ENCODE results near the gene CAPN13.

CAPN13 gene

GRCh38 chr2:30790879-30791278 lies 16.4 kb downstream of the CAPN13 start:
- no peak overlapping the region for H3K27ac ChIP-seq (ENCODE audit: insufficient read depth, low read length, poor library complexity, severe bottlenecking)
- no peaks in the 10 kb centered on the region for H3K36me3 ChIP-seq (ENCODE audit: control insufficient read depth, insufficient read depth, low read length)
- H3K27me3 ChIP-seq (replicated peaks; ENCODE audit: control insufficient read depth, insufficient read depth, low read length, poor library complexity, severe bottlenecking), result no peaks in the 10 kb centered on the region
- DNase-seq, result no peak
- no peaks in the 10 kb centered on the region for H3K4me1 ChIP-seq (ENCODE audit: control insufficient read depth, insufficient read depth, low read length, poor library complexity, severe bottlenecking)
- H3K4me3 ChIP-seq (ENCODE audit: insufficient read depth, low read depth, low read length, poor library complexity, severe bottlenecking), result no peak overlapping the region
- H3K9me3 ChIP-seq (ENCODE audit: control insufficient read depth, low read length), result no peaks in the 10 kb centered on the region

GRCh38 chr2:30789670-30790210 lies 17.5 kb downstream of the CAPN13 start:
- Histone ChIP-seq H3K9me3 (ENCODE audit: control insufficient read depth, low read length) (no peaks in the 10 kb centered on the region), H3K4me3 (ENCODE audit: insufficient read depth, low read depth, low read length, poor library complexity, severe bottlenecking) (no peak overlapping the region), H3K36me3 (ENCODE audit: control insufficient read depth, insufficient read depth, low read length) (no peaks in the 10 kb centered on the region), H3K27me3 (replicated peaks; ENCODE audit: control insufficient read depth, insufficient read depth, low read length, poor library complexity, severe bottlenecking) (no peaks in the 10 kb centered on the region), H3K4me1 (ENCODE audit: control insufficient read depth, insufficient read depth, low read length, poor library complexity, severe bottlenecking) (no peaks in the 10 kb centered on the region), H3K27ac (ENCODE audit: insufficient read depth, low read length, poor library complexity, severe bottlenecking) (no peak overlapping the region)
- no peak for DNase-seq

- Histone ChIP-seq H3K27me3 (replicated peaks; ENCODE audit: control insufficient read depth, insufficient read depth, low read length, poor library complexity, severe bottlenecking) (no peaks in the 10 kb centered on the region), H3K9me3 (ENCODE audit: control insufficient read depth, low read length) (no peaks in the 10 kb centered on the region), H3K4me3 (ENCODE audit: insufficient read depth, low read depth, low read length, poor library complexity, severe bottlenecking) (no peak overlapping the region), H3K36me3 (ENCODE audit: control insufficient read depth, insufficient read depth, low read length) (no peaks in the 10 kb centered on the region), H3K4me1 (ENCODE audit: control insufficient read depth, insufficient read depth, low read length, poor library complexity, severe bottlenecking) (no peaks in the 10 kb centered on the region), H3K27ac (ENCODE audit: insufficient read depth, low read length, poor library complexity, severe bottlenecking) (no peak overlapping the region)
- no peak for DNase-seq
Measured at GRCh38 chr2:30786923-30787685, 20.1 kb downstream of the CAPN13 start.

DNA sequence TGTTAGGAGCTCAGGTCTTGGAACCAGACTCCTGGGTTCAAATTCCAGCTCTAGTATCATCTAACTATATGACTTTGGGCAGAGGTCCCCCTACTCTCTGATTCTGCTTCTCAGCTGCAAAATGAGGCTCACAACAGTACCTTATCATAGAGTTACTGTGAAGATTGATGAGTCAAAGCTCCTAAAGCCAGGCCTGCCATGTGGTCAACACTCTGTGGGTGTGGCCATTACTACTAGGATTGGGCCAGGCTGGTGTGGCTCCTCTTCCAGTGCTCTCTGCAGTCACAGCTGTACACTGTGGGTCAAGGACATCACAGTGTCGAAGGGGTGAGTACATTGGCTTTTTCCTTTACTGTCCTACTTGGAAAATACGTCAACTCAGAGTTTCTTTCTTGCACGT lies 22.6 kb downstream of the CAPN13 start:
- Histone ChIP-seq H3K36me3 (ENCODE audit: control insufficient read depth, insufficient read depth, low read length) (no peaks in the 10 kb centered on the region), H3K4me3 (ENCODE audit: insufficient read depth, low read depth, low read length, poor library complexity, severe bottlenecking) (no peak overlapping the region), H3K27me3 (replicated peaks; ENCODE audit: control insufficient read depth, insufficient read depth, low read length, poor library complexity, severe bottlenecking) (no peaks in the 10 kb centered on the region), H3K9me3 (ENCODE audit: control insufficient read depth, low read length) (no peaks in the 10 kb centered on the region), H3K4me1 (ENCODE audit: control insufficient read depth, insufficient read depth, low read length, poor library complexity, severe bottlenecking) (no peaks in the 10 kb centered on the region), H3K27ac (ENCODE audit: insufficient read depth, low read length, poor library complexity, severe bottlenecking) (no peak overlapping the region)
- DNase-seq, result no peak

DNA sequence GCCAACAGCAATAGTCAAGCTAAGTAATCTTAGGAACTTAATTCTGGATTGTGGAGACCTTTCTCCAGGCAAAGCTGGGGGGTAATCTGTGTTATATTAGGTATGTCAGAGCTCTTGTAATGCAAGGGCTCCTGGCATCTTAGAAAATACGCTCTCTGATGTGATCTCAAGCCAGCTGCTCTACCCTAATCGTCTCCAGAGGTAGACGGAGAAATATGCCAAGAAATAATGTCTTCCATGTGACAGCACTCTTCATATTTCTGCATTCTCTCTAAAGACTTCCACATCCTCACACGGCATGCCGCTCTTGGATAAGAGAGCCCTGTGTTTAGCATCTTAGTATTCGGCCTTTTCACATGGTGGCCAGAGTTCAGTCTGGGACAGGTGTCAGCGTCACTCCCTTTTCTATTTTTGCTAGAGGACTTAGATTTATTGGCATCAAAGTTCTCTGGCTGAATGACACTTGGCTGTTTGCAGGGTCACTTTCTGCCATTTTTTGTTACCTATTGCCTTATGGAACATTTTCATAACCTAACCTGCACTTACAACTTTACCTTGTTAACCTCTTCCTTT lies 25.2 kb downstream of the CAPN13 start:
- no peaks in the 10 kb centered on the region for H3K4me1 ChIP-seq (ENCODE audit: control insufficient read depth, insufficient read depth, low read length, poor library complexity, severe bottlenecking)
- no peak overlapping the region for H3K27ac ChIP-seq (ENCODE audit: insufficient read depth, low read length, poor library complexity, severe bottlenecking)
- no peaks in the 10 kb centered on the region for H3K9me3 ChIP-seq (ENCODE audit: control insufficient read depth, low read length)
- no peaks in the 10 kb centered on the region for H3K27me3 ChIP-seq (replicated peaks; ENCODE audit: control insufficient read depth, insufficient read depth, low read length, poor library complexity, severe bottlenecking)
- no peak for DNase-seq
- H3K4me3 ChIP-seq (ENCODE audit: insufficient read depth, low read depth, low read length, poor library complexity, severe bottlenecking), result no peak overlapping the region
- H3K36me3 ChIP-seq (ENCODE audit: control insufficient read depth, insufficient read depth, low read length), result no peaks in the 10 kb centered on the region

GRCh38 chr2:30781451-30781850 lies 25.8 kb downstream of the CAPN13 start:
- Histone ChIP-seq H3K4me1 (ENCODE audit: control insufficient read depth, insufficient read depth, low read length, poor library complexity, severe bottlenecking) (no peaks in the 10 kb centered on the region), H3K36me3 (ENCODE audit: control insufficient read depth, insufficient read depth, low read length) (no peaks in the 10 kb centered on the region), H3K9me3 (ENCODE audit: control insufficient read depth, low read length) (no peaks in the 10 kb centered on the region), H3K27me3 (replicated peaks; ENCODE audit: control insufficient read depth, insufficient read depth, low read length, poor library complexity, severe bottlenecking) (no peaks in the 10 kb centered on the region), H3K27ac (ENCODE audit: insufficient read depth, low read length, poor library complexity, severe bottlenecking) (no peak overlapping the region), H3K4me3 (ENCODE audit: insufficient read depth, low read depth, low read length, poor library complexity, severe bottlenecking) (no peak overlapping the region)
- DNase-seq, result no peak

- DNase-seq, result no peak
- H3K27ac ChIP-seq (ENCODE audit: insufficient read depth, low read length, poor library complexity, severe bottlenecking), result no peak overlapping the region
- H3K4me3 ChIP-seq (ENCODE audit: insufficient read depth, low read depth, low read length, poor library complexity, severe bottlenecking), result no peak overlapping the region
- no peaks in the 10 kb centered on the region for H3K4me1 ChIP-seq (ENCODE audit: control insufficient read depth, insufficient read depth, low read length, poor library complexity, severe bottlenecking)
- H3K9me3 ChIP-seq (ENCODE audit: control insufficient read depth, low read length), result no peaks in the 10 kb centered on the region
- no peaks in the 10 kb centered on the region for H3K27me3 ChIP-seq (replicated peaks; ENCODE audit: control insufficient read depth, insufficient read depth, low read length, poor library complexity, severe bottlenecking)
- no peaks in the 10 kb centered on the region for H3K36me3 ChIP-seq (ENCODE audit: control insufficient read depth, insufficient read depth, low read length)
Measured at GRCh38 chr2:30780776-30781330, 26.4 kb downstream of the CAPN13 start.

DNA sequence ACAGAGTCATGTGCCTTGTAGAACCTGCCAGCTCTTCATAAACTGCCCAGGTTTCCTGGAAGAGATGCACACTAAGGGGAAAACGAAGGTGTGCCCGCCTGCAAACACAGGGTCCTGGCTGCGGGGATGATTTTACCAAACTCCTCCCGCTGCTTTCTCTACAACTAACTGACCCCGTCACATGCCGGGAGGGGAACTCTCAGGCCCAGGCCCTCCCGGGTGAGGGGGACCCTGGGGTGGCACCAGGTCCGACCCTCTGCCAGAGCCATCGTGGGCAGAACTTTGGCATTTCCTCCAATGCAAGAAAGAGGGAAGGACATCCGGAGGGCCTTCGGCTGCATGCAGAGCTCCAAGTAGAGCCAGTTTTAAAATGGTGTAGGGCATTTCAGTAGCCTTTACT lies 28.6 kb downstream of the CAPN13 start:
- no peaks in the 10 kb centered on the region for H3K36me3 ChIP-seq (ENCODE audit: control insufficient read depth, insufficient read depth, low read length)
- H3K27ac ChIP-seq (ENCODE audit: insufficient read depth, low read length, poor library complexity, severe bottlenecking), result no peak overlapping the region
- no peaks in the 10 kb centered on the region for H3K4me1 ChIP-seq (ENCODE audit: control insufficient read depth, insufficient read depth, low read length, poor library complexity, severe bottlenecking)
- DNase-seq, result no peak
- H3K9me3 ChIP-seq (ENCODE audit: control insufficient read depth, low read length), result no peaks in the 10 kb centered on the region
- no peak overlapping the region for H3K4me3 ChIP-seq (ENCODE audit: insufficient read depth, low read depth, low read length, poor library complexity, severe bottlenecking)
- H3K27me3 ChIP-seq (replicated peaks; ENCODE audit: control insufficient read depth, insufficient read depth, low read length, poor library complexity, severe bottlenecking), result no peaks in the 10 kb centered on the region

DNA sequence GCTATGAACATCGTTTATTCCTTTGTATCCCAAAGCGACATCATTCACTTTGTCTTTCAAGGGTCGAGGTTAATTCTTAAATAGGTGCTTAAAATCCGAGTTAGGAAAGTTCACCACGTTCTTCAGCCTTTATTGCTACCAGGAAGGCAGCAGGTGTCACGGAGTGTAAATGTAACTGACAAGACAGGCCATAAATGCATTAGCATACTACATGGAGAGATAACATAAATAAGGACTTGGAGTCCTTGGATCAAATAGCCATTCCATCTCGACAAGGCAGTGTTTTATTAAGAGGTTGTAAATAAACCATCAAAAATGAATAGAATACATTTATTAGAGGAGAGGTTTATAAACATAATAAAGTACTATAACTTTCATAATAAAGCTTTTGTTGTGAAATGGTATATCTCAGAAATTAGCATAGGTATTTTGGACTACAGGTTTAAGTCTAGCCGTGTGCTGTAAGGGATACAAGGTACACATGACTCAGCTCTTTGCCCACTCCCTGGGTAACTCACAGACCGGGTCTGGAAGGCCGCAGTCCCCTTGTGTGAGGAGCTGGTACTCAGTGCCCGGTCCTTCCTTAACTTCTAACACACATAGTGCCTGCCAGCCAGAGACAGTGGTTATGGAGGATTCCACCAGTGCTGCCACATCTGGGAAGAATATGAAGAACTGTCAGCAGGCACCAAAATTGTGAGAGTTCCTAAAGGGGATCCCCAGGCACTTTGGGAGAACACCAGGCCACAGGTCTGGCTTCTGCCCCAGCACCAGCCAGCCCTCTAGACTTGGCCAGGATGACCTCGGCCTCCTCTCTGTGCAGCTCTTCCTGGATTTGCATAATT lies 29.4 kb downstream of the CAPN13 start:
- no peak overlapping the region for H3K4me3 ChIP-seq (ENCODE audit: insufficient read depth, low read depth, low read length, poor library complexity, severe bottlenecking)
- DNase-seq, result no peak
- no peaks in the 10 kb centered on the region for H3K36me3 ChIP-seq (ENCODE audit: control insufficient read depth, insufficient read depth, low read length)
- H3K4me1 ChIP-seq (ENCODE audit: control insufficient read depth, insufficient read depth, low read length, poor library complexity, severe bottlenecking), result no peaks in the 10 kb centered on the region
- no peak overlapping the region for H3K27ac ChIP-seq (ENCODE audit: insufficient read depth, low read length, poor library complexity, severe bottlenecking)
- H3K27me3 ChIP-seq (replicated peaks; ENCODE audit: control insufficient read depth, insufficient read depth, low read length, poor library complexity, severe bottlenecking), result no peaks in the 10 kb centered on the region
- H3K9me3 ChIP-seq (ENCODE audit: control insufficient read depth, low read length), result no peaks in the 10 kb centered on the region

Measured in effector memory CD4-positive, alpha-beta T cell (primary cell).